ENCODE results near the gene GPR137B.

The GPR137B gene

DNA sequence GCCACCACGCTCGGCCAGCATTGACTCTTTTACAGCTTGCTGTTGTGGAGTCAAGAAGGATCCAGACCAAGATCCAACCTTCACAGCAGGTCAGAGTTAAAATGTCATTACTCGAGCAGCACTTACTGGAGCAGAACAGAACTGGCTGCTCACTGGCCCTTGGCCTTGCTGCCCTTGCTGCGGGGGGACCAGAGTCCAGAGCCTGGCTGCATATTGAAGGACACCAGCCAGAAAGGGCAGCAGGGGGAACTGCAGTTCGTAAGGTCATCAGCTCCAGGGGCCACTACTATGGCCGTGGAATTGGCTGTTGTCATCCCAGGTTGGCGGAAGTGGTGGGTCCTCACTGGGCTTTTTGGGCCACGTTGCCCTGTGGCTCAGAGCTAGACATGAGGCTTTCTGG lies 15.3 kb upstream of the GPR137B start:
- Mint-ChIP-seq H3K27me3 (peaks cover 19 to 24% of the 10 kb centered on the region in 2 donors), H3K4me1 (peaks cover 7 to 13% of the 10 kb centered on the region in 2 donors), H3K36me3 (peaks cover 0 to 5% of the 10 kb centered on the region in 2 donors), H3K9me3 (peaks cover 0 to 1% of the 10 kb centered on the region in 2 donors), H3K27ac (no peak overlapping the region), H3K4me3 (no peak overlapping the region)
- DNase-seq, result no peak
- ATAC-seq (replicated peaks), result no peak

DNA sequence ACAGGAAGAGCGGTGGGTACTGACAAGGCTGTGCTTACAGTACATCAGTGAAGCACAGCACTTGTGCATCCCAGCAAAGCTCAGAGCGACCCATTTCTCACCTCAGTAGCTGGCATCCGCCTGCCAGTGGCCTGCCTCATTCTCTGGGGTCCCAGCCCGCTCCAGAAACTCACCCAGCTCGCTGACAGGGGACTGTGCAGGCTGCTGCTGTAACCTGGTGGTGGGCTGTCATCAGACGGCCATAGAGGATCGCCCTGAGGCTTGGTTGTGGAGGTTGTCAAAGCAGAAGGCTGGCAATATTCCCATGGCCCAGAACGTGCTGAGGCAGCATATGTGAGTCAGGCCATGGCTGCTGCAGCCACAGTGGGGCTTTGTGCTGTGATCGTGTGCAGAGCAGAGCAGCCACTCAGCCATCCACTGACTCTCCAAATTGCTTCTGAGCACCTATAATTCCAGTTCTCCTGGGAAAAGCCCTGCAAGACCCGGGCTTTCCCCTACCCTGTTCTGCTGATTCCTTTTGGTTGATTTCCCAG lies 13.6 kb upstream of the GPR137B start:
- H3K27ac Mint-ChIP-seq, result no peak overlapping the region
- DNase-seq, result no peak
- no peak overlapping the region for H3K4me3 Mint-ChIP-seq
- no peak for ATAC-seq (replicated peaks)
- H3K9me3 Mint-ChIP-seq, result peaks cover 0 to under 1% of the 10 kb centered on the region in 2 donors
- H3K36me3 Mint-ChIP-seq, result no peaks in the 10 kb centered on the region
- peaks cover 24 to 33% of the 10 kb centered on the region in 2 donors for H3K27me3 Mint-ChIP-seq
- H3K4me1 Mint-ChIP-seq, result peaks cover 4% of the 10 kb centered on the region in 2 donors

DNA sequence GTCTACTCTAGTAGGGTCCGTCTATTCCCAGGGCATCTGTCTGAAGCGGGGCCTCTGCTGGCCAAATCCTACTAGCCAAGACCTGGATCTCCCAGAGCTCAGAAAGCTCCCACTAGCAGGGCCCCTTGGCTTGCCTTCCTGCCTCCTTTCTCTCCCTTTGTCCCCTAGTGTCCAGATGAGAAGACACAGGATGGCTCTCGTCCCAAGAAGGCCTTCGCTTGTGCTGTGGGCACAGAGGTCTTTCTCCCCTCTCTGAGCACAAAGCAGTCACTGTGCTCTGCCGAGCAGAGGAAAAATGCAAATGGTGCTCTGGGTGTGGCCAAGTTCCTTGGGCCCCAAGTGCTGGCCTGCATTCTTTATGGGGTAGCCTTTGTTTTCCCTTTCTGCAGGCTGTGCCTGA lies 13.0 kb upstream of the GPR137B start:
- ATAC-seq (replicated peaks), result no peak

DNA sequence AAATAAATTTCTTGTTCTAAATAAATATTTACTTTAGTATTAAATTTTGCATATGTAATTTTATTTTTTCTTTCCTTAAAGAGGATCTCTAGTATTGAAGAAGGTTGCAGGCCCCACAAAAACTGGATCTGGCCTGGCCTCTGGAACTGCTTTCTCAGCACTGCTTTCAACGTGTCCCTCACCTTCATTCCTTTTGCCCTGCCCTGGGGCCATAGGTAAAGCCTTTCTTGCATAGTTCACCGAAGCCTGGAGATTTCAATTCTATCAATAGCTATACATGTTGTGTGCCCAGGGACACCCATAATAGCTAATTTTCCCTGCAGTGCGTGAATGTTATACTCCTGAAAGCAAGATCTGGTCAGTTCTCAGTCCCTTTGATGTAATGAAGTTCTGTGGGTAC lies 12.0 kb upstream of the GPR137B start:
- ATAC-seq (replicated peaks) (no peak), DNase-seq (no peak)
- H3K27ac Mint-ChIP-seq, result no peak overlapping the region
- peaks cover 29 to 50% of the 10 kb centered on the region in 2 donors for H3K27me3 Mint-ChIP-seq
- H3K4me3 Mint-ChIP-seq, result no peak overlapping the region
- H3K9me3 Mint-ChIP-seq, result peaks cover 0 to 3% of the 10 kb centered on the region in 2 donors
- H3K4me1 Mint-ChIP-seq, result peaks cover 3 to 4% of the 10 kb centered on the region in 2 donors
- no peaks in the 10 kb centered on the region for H3K36me3 Mint-ChIP-seq

More for the DNA sequence above, 13.0 kb upstream of the GPR137B start:
- H3K27me3 Mint-ChIP-seq, result peaks cover 24 to 39% of the 10 kb centered on the region in 2 donors
- peaks cover 0 to 3% of the 10 kb centered on the region in 2 donors for H3K9me3 Mint-ChIP-seq
- H3K4me3 Mint-ChIP-seq, result no peak overlapping the region
- no peak overlapping the region for H3K27ac Mint-ChIP-seq
- DNase-seq, result no peak
- H3K36me3 Mint-ChIP-seq, result no peaks in the 10 kb centered on the region
- peaks cover 3 to 4% of the 10 kb centered on the region in 2 donors for H3K4me1 Mint-ChIP-seq

DNA sequence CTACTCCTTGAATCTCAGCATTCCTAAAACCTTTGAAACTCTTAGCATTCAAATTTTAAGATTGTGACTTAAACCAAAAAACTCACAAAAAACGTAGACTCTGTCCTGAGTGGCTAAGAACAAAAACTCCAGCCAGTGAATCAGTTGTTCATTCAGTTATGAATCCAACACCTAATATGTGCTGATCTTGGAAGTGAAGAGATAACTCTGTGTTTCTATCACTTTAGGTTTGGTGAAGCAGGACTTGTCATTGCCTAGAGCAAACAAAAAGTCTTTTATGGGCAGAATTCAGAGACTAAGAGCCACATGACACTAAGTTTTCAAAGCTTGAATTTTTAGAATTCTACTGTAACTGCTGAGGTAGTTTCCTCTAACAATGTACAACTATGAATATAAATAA lies 10.4 kb upstream of the GPR137B start:
- no peak overlapping the region for H3K27ac Mint-ChIP-seq
- H3K4me3 Mint-ChIP-seq, result no peak overlapping the region
- peaks cover 0 to 3% of the 10 kb centered on the region in 2 donors for H3K9me3 Mint-ChIP-seq
- peaks cover 3 to 4% of the 10 kb centered on the region in 2 donors for H3K4me1 Mint-ChIP-seq
- H3K27me3 Mint-ChIP-seq, result peaks cover 25 to 45% of the 10 kb centered on the region in 2 donors
- ATAC-seq (replicated peaks), result no peak
- no peak for DNase-seq
- no peaks in the 10 kb centered on the region for H3K36me3 Mint-ChIP-seq

DNA sequence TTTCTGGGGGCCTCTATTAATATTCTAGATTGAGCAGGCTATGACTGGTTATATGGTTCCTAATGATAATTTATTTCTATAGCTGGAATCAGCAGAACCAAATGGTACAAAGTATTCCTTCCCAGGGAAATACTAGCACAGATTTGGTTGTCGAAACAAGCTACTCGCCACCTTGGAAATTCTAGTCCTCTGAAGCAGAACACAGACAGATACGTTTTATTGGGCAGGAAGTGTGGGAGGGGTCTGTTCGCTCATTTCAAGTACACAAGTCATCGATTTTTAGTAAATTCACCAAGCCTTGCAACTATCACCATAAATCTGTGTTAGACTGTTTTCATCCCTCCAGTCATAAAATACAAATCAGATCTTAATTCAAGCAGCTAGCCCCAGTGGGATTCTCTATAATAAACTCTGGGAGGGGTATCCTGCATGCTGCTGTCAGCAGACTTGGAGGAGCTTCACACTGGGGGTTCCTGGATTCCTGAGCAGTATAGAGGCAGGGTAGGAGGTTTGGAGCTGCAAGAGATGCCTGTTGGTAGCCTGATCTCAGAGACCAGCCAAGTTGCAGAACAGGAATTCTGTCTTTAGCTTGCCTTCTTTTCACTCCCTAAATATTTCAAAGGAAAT lies 9.8 kb upstream of the GPR137B start:
- no peak for ATAC-seq (replicated peaks)

DNA sequence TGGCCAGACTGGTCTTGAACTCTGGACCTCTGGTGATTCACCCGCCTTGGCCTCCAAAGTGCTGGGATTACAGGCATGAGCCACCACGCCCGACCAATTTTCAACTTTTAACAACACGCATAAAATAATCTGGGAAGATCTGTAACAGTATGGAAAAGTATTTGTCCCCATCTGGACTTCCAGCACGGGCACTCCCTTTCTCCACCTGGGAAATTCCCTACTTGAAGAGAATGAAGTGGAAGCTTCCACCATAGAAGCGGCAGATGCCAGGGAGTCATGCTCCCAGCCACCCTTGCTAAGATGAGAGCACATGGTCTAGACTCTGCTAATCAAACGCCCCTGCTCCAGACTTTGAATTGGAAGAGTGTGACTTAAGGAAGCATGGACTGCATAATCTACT lies 9.0 kb upstream of the GPR137B start:
- no peak for DNase-seq
- peaks cover 0 to 3% of the 10 kb centered on the region in 2 donors for H3K9me3 Mint-ChIP-seq
- H3K4me1 Mint-ChIP-seq, result peaks cover 3 to 4% of the 10 kb centered on the region in 2 donors
- no peak overlapping the region for H3K27ac Mint-ChIP-seq
- peaks cover 32 to 46% of the 10 kb centered on the region in 2 donors for H3K27me3 Mint-ChIP-seq
- no peak for ATAC-seq (replicated peaks)
- no peak overlapping the region for H3K4me3 Mint-ChIP-seq
- H3K36me3 Mint-ChIP-seq, result no peaks in the 10 kb centered on the region

More for the DNA sequence above, 9.8 kb upstream of the GPR137B start:
- Mint-ChIP-seq H3K27me3 (peaks cover 30 to 49% of the 10 kb centered on the region in 2 donors), H3K4me1 (peaks cover 3 to 4% of the 10 kb centered on the region in 2 donors), H3K9me3 (peaks cover 0 to 3% of the 10 kb centered on the region in 2 donors), H3K27ac (no peak overlapping the region), H3K36me3 (no peaks in the 10 kb centered on the region), H3K4me3 (no peak overlapping the region)
- no peak for DNase-seq

DNA sequence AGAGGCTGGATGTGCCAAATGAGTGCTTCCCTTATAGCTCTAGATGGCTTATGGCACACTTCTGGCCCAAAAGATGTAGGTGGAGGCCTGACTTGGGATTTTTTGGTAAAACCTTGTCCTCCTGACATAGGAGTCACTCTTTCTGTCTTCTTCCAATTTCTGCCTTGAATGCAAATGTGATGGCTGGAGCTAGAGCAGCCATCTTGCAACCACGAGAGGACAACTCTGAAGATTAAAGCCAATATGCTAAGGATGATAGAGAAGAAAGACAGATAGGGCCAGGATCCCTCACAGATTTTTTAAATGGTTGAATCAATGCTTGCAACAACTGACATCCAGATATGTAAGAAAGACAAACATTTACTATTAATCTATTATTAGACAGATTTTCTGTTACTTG lies 8.5 kb upstream of the GPR137B start:
- Mint-ChIP-seq H3K27ac (no peak overlapping the region), H3K9me3 (peaks cover 0 to 3% of the 10 kb centered on the region in 2 donors), H3K4me3 (no peak overlapping the region), H3K36me3 (no peaks in the 10 kb centered on the region), H3K27me3 (peaks cover 34 to 46% of the 10 kb centered on the region in 2 donors), H3K4me1 (peaks cover 4 to 7% of the 10 kb centered on the region in 2 donors)
- ATAC-seq (replicated peaks), result no peak
- DNase-seq, result no peak

DNA sequence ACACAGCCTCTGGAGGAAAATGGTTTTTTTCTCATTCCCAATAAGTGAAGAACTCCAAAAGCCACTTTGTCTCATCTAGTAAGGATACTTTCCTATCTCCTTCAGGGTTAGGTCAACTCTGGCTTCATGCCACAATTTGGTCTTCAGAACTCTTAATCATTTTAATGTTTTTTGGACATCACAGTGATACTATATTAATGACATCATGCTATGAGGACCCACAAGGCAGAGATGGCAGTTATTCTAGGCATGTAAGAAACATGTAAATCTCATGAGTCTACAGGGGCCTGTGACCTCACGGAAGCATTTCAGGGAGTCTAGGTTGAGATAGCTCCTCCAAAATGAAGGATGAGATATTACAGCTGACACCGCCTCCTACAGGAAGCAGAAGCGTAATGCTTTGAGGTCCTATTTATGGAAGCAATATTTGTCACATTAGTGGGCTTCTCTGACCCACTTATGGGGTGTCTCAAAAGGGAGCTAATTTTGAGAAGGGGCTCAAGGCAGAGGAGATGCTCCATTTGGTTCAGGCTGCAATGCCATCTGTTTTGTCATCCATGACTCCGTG lies 5.0 kb upstream of the GPR137B start:
- Mint-ChIP-seq H3K27ac (no peak overlapping the region), H3K4me3 (no peak overlapping the region), H3K4me1 (peaks cover 10 to 12% of the 10 kb centered on the region in 2 donors), H3K27me3 (peaks cover 55 to 62% of the 10 kb centered on the region in 2 donors), H3K36me3 (no peaks in the 10 kb centered on the region), H3K9me3 (peaks cover 0 to 3% of the 10 kb centered on the region in 2 donors)
- ATAC-seq (replicated peaks) (no peak), DNase-seq (no peak)

DNA sequence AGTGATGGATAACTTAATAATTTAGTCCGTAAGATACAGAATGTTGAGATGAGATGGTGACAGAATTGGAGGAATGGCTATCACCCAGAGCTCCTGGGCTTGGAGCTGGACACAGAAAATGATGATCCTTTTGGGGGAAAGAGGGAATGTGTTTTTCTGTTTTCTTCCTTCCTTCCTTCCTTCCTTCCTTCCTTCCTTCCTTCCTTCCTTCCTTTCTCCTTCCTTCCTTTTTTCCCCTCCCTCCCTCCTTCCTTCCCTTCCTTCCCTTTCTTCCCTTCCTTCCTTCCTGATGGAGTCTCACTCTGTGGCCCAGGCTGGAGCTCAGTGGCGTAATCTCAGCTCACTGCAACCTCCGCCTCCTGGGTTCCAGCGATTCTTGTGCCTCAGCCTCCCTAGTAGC lies 2.8 kb upstream of the GPR137B start:
- DNase-seq (no peak), ATAC-seq (replicated peaks) (no peak)
- peaks cover 4 to 16% of the 10 kb centered on the region in 2 donors for H3K36me3 Mint-ChIP-seq
- H3K4me3 Mint-ChIP-seq, result no peak overlapping the region
- H3K4me1 Mint-ChIP-seq, result peaks cover 17 to 25% of the 10 kb centered on the region in 2 donors
- peaks cover 49 to 55% of the 10 kb centered on the region in 2 donors for H3K27me3 Mint-ChIP-seq
- H3K27ac Mint-ChIP-seq, result no peak overlapping the region
- no peaks in the 10 kb centered on the region for H3K9me3 Mint-ChIP-seq

DNA sequence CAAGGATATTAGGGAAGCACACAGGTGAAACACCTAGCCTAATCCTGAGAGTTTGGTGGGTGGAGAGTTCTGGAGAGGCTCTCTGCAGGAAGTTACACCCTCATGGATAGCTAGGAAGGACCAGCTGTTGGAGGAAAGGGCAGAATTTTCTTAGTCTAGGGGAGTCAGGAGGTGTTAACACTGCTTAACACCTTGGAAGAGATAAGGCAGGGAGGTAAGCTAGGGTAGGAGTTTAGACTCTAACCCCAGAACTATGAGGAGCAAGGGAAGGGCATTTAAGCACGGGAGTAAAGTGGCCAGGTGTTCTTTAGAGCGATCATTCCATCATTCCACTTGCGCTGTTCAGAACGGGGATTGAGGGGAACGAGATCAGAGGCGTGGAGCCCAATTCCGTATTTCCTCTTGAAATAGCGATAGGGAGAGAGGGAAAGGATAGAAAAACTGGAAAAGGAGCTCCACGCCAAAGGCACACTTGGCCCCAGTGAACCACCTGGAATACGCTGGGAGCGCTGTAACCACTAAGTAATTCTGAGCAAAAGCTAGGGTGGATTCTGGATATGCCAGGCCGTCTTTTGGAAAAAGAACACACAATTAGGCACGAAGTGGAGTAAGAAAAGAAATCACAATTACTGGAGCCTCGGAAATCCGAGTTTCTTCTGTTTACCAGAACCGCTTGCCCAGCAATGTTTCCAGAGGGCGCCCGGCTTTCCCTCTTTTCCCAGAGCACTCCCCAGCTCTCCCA lies 1.5 kb upstream of the GPR137B start:
- Mint-ChIP-seq H3K4me1 (peaks cover 22 to 35% of the 10 kb centered on the region in 2 donors), H3K9me3 (no peaks in the 10 kb centered on the region), H3K27me3 (peaks cover 45 to 54% of the 10 kb centered on the region in 2 donors), H3K4me3 (peak overlapping the region; percentile 84 to 86), H3K27ac (no peak overlapping the region), H3K36me3 (peaks cover 16 to 29% of the 10 kb centered on the region in 2 donors)
- ATAC-seq (replicated peaks) (no peak), DNase-seq (no peak)

DNA sequence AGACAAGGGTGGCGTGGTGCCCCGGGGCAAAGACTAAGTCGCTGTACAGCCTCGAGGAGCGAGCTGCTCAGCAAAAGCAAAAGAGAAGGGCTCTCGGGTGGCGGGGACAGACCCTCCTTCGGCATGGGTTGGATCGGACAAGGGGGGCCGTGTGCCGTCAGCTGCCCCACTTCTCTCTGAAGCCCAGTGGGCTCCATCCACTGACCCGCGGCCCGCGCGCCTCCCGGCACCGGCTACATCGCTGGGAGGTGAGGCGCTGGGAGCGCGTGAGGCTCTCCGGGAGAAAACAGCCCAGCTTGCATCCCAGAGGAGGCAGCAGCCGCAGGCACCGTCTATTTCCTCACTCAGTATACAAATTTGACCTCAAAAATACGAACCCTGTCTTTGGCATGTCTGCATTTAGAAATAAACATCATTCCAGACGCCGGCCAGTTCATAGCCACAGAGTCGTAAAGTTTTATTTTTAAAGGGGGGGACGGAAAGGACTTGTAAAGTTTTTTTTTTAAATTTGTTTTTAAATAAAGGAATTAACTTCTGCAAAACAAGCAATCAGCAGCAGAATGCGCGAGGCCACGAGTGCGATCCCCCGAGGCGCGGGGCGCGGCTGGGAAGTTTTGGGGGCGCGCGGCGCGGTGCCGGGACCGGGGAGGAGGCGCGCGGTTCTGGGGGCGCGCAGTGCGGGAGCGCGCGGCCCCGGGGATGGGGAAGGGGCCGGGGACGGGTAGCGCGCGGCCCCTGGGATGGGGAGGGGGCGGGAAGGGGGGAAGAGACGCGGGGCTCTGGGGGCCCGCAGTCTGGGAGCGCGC lies 689 bp upstream of the GPR137B start:
- ATAC-seq (replicated peaks) (peak; percentile 4 to 17), DNase-seq (no peak)
- H3K27ac Mint-ChIP-seq, result peak overlapping the region; percentile 88

DNA sequence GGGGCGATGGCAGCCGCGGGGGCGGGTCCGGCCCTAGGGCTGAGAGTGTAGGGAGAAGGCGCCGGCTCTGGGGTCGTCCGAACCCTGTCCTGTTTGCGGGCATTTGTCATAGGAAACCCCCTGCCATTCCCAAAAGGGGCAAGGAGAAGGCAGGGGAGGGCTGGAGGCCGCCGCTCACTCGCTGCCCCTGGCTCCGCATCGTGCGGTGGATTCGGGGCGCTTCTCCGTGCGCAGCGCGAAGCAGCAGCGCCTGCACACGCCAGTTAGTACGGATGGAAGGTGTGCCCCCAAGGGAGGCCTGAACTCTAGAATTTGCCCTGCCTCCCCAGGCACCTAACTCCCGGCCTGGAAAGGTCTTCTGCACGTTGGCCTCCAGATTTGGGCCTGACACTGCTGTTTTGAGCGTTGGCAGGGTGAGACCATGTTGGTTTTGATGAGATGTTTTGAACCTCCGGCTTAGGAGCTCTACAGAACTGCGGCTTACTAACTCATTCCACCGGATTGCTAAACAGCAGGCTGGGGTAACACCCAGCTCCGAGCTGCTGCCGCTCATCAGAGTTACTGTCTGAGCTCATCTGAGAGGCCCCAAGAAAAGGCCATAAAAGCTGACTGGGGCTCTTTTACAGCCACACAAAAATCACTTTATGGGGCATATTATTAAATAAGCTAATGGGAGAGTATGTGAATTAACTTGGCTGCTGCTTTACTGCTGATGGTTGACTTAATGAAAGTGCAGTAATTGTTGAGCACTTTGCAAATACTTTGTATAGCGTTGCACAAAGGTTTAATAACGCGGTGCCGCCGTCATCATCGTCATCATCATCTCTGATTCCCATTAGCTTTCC lies 987 bp downstream of the GPR137B start:
- peaks cover 36 to 59% of the 10 kb centered on the region in 2 donors for H3K4me1 Mint-ChIP-seq
- peaks cover 40 to 54% of the 10 kb centered on the region in 2 donors for H3K36me3 Mint-ChIP-seq
- peak overlapping the region; percentile 90 to 96 for H3K4me3 Mint-ChIP-seq
- peak overlapping the region; percentile 95 for H3K27ac Mint-ChIP-seq
- H3K27me3 Mint-ChIP-seq, result peaks cover 41 to 57% of the 10 kb centered on the region in 2 donors
- no peaks in the 10 kb centered on the region for H3K9me3 Mint-ChIP-seq
- ATAC-seq (replicated peaks) (peak; percentile 36 to 37), DNase-seq (no peak)

More for the DNA sequence above, 689 bp upstream of the GPR137B start:
- Mint-ChIP-seq H3K9me3 (no peaks in the 10 kb centered on the region), H3K4me1 (peaks cover 22 to 43% of the 10 kb centered on the region in 2 donors), H3K4me3 (peak overlapping the region; percentile 84 to 86), H3K36me3 (peaks cover 24 to 37% of the 10 kb centered on the region in 2 donors), H3K27me3 (peaks cover 42 to 59% of the 10 kb centered on the region in 2 donors)

All from stimulated activated naive B cell treated with anti-CD40 and anti-IgM and Interleukin-4, amounts not matched to agents 10 μg/mL and 1 μg/mL and 100 μg/mL, for 72 hours (primary cell).